Naive thymus-derived CD4-positive, alpha-beta T cell (primary cell): ENCODE results near the gene NEDD4L. TPM values are rescaled to one million over a fixed set of nuclear protein-coding genes. Genes with fewer than 3 reads are reported as not detected.

Experiments
- ATAC-seq: fragments of 150-1000 bp; cut with Tn5 transposase; 2 replicates; pipeline ENCODE4 v1.10.0; 2021; ENCODE audit warnings: mild to moderate bottlenecking, moderate library complexity
- CTCF ChIA-PET: fragments of 350-600 bp; sonication (Branson Sonifier 250); formaldehyde crosslinking; loops from one replicate; lab custom pipeline; 2021; ENCODE audit warnings: antibody characterized with exemption; lab: Charles Lee
- POLR2A ChIA-PET: fragments of 350-600 bp; sonication (Branson Sonifier 250); formaldehyde crosslinking; loops from one replicate; lab custom pipeline; 2021; ENCODE audit warnings: antibody characterized with exemption, inconsistent platforms; lab: Charles Lee
- DNase-seq, 9 donors: peaks; one replicate each; pipeline versions ENCODE4 v3.0.0 to v3.0.0-alpha.2; 2020 to 2022; ENCODE audit warnings: mixed read lengths in 1 of 9
- H3K27ac ChIP-seq: one replicate; pipeline ENCODE4 v1.7.0; 2013; ENCODE audit warnings: mild to moderate bottlenecking, low read depth, low read length, moderate library complexity
- H3K27me3 ChIP-seq, 2 donors: one replicate each; pipeline ENCODE4 v1.7.0; 2013; ENCODE audit warnings: low read length in 2 of 2, mild to moderate bottlenecking in 2 of 2, moderate library complexity in 2 of 2; ENCODE audit not compliant: control insufficient read depth in 2 of 2, insufficient read depth in 2 of 2
- H3K36me3 ChIP-seq, 3 experiments: 1 replicate in 2 of 3; 2 replicates in 1 of 3; pipeline ENCODE4 v1.7.0; 2013; ENCODE audit warnings: low read length in 3 of 3, mild to moderate bottlenecking in 3 of 3, moderate library complexity in 1 of 3; ENCODE audit not compliant: insufficient read depth in 3 of 3, control insufficient read depth in 2 of 3
- H3K4me1 ChIP-seq, 2 donors: one replicate each; pipeline ENCODE4 v1.7.0; 2013; ENCODE audit warnings: low read length in 2 of 2, mild to moderate bottlenecking in 2 of 2, moderate library complexity in 1 of 2; ENCODE audit not compliant: control insufficient read depth in 2 of 2, insufficient read depth in 2 of 2
- H3K4me3 ChIP-seq: 2 replicates; pipeline ENCODE4 v1.7.0; 2013; ENCODE audit warnings: mild to moderate bottlenecking, low read length
- H3K9me3 ChIP-seq, 3 experiments: 1 replicate in 2 of 3; 2 replicates in 1 of 3; pipeline ENCODE4 v1.7.0; 2013; ENCODE audit warnings: low read length in 3 of 3; ENCODE audit not compliant: control insufficient read depth in 2 of 3
- H3K27ac Mint-ChIP-seq, 9 donors: one replicate each; pipeline ENCODE4 v1.8.0; 2020 to 2022; ENCODE audit warnings: mixed read lengths in 9 of 9, mild to moderate bottlenecking in 8 of 9, moderate library complexity in 5 of 9, inconsistent platforms in 2 of 9
- H3K27me3 Mint-ChIP-seq, 5 donors: one replicate each; pipeline ENCODE4 v1.8.0; 2021 to 2022; ENCODE audit warnings: mixed read lengths in 5 of 5, mild to moderate bottlenecking in 1 of 5
- H3K36me3 Mint-ChIP-seq, 5 donors: one replicate each; pipeline ENCODE4 v1.8.0; 2020 to 2022; ENCODE audit warnings: mixed read lengths in 5 of 5, mild to moderate bottlenecking in 3 of 5, inconsistent platforms in 1 of 5
- H3K4me1 Mint-ChIP-seq, 7 donors: one replicate each; pipeline ENCODE4 v1.8.0; 2020 to 2022; ENCODE audit warnings: mixed read lengths in 7 of 7, mild to moderate bottlenecking in 3 of 7, inconsistent platforms in 1 of 7
- H3K4me3 Mint-ChIP-seq, 10 donors: one replicate each; pipeline ENCODE4 v1.8.0; 2020 to 2022; ENCODE audit warnings: mild to moderate bottlenecking in 10 of 10, mixed read lengths in 10 of 10, moderate library complexity in 6 of 10, inconsistent platforms in 2 of 10
- H3K9me3 Mint-ChIP-seq, 11 donors: one replicate each; pipeline ENCODE4 v1.8.0; 2020 to 2022; ENCODE audit warnings: mixed read lengths in 11 of 11, mild to moderate bottlenecking in 4 of 11, inconsistent platforms in 1 of 11, moderate library complexity in 1 of 11
- intact Hi-C, 2 donors: fragments of 100-400 bp; cut with micrococcal nuclease; formaldehyde crosslinking; loops; one replicate each; pipeline ENCODE4 v1.15.1; 2023
- polyA plus RNA-seq, 2 donors: library from polyadenylated mRNA; unstranded; fragments of 300-500 nt; fragmentation: Illumina TruSeq; gene quantifications; one replicate each; pipeline ENCODE4 v1.2.3, GENCODE V29; 2021
- total RNA-seq, 6 experiments: library from RNA in 5 of 6; stranded (reverse) in 5 of 6; gene quantifications; 1 replicate in 5 of 6; 2 replicates in 1 of 6; pipeline ENCODE4 v1.2.3 and lab custom pipeline; 2021 to 2026

NEDD4L gene
- total and polyA plus RNA-seq, 7 experiments from 2014 or later, result 1.1 to 10.3 (median 4.2) TPM

GRCh38 chr18:58253318-58253717 is 209.3 kb downstream of the NEDD4L start:
- CTCF ChIA-PET, result no interaction called here
- POLR2A ChIA-PET, result no interaction called here

GRCh38 chr18:58253871-58254270 is 209.8 kb downstream of the NEDD4L start:
- ChIA-PET POLR2A (no interaction called here), CTCF (no interaction called here)
- H3K27me3 ChIP-seq, result no peaks in the 10 kb centered on the region
- H3K4me1 ChIP-seq, result no peaks in the 10 kb centered on the region
- no peaks in the 10 kb centered on the region for H3K36me3 ChIP-seq
- no peaks in the 10 kb centered on the region for H3K4me1 Mint-ChIP-seq
- no peak for ATAC-seq
- intact Hi-C loops, result no loop called here
- peaks cover 0 to 9% (median 0%) of the 10 kb centered on the region in 5 donors for H3K36me3 Mint-ChIP-seq
- no peak overlapping the region for H3K4me3 ChIP-seq
- no peaks in the 10 kb centered on the region for H3K9me3 Mint-ChIP-seq
- H3K27ac ChIP-seq, result no peak overlapping the region
- H3K27ac Mint-ChIP-seq, result no peak overlapping the region
- DNase-seq, result no peak
- H3K9me3 ChIP-seq, result no peaks in the 10 kb centered on the region
- no peak overlapping the region for H3K4me3 Mint-ChIP-seq
- H3K27me3 Mint-ChIP-seq, result no peaks in the 10 kb centered on the region

More at GRCh38 chr18:58253318-58253717, 209.3 kb downstream of the NEDD4L start:
- no peaks in the 10 kb centered on the region for H3K36me3 ChIP-seq
- H3K4me3 Mint-ChIP-seq, result no peak overlapping the region
- DNase-seq, result no peak
- no peaks in the 10 kb centered on the region for H3K9me3 Mint-ChIP-seq
- no peak overlapping the region for H3K27ac ChIP-seq
- H3K27ac Mint-ChIP-seq, result no peak overlapping the region
- H3K9me3 ChIP-seq, result no peaks in the 10 kb centered on the region
- no peaks in the 10 kb centered on the region for H3K4me1 Mint-ChIP-seq
- H3K36me3 Mint-ChIP-seq, result peaks cover 0 to 9% (median 0%) of the 10 kb centered on the region in 5 donors
- H3K27me3 ChIP-seq, result no peaks in the 10 kb centered on the region
- no peak for ATAC-seq
- intact Hi-C loops, result no loop called here
- H3K27me3 Mint-ChIP-seq, result no peaks in the 10 kb centered on the region
- H3K4me1 ChIP-seq, result no peaks in the 10 kb centered on the region
- no peak overlapping the region for H3K4me3 ChIP-seq

- ChIA-PET CTCF (interaction anchor here (0.6 kb wide), 1 partner anchor 18 kb away, joined by 6 read pairs; no protein-coding TSS in a partner anchor), POLR2A (no interaction called here)
- Histone ChIP-seq H3K36me3 (no peaks in the 10 kb centered on the region), H3K27me3 (no peaks in the 10 kb centered on the region), H3K9me3 (no peaks in the 10 kb centered on the region), H3K4me3 (no peak overlapping the region), H3K27ac (no peak overlapping the region), H3K4me1 (no peaks in the 10 kb centered on the region)
- intact Hi-C loops, result no loop called here
- H3K9me3 Mint-ChIP-seq, result no peaks in the 10 kb centered on the region
- peaks cover 0 to 9% (median 0%) of the 10 kb centered on the region in 5 donors for H3K36me3 Mint-ChIP-seq
- H3K4me1 Mint-ChIP-seq, result no peaks in the 10 kb centered on the region
- H3K27me3 Mint-ChIP-seq, result no peaks in the 10 kb centered on the region
- ATAC-seq, result no peak
- no peak for DNase-seq
- no peak overlapping the region for H3K4me3 Mint-ChIP-seq
- no peak overlapping the region for H3K27ac Mint-ChIP-seq
Observed at GRCh38 chr18:58254873-58255511, 211.0 kb downstream of the NEDD4L start.

- ChIA-PET CTCF (no interaction called here), POLR2A (no interaction called here)
- no peak overlapping the region for H3K4me3 Mint-ChIP-seq
- Histone ChIP-seq H3K36me3 (no peaks in the 10 kb centered on the region), H3K4me1 (no peaks in the 10 kb centered on the region), H3K4me3 (no peak overlapping the region), H3K9me3 (no peaks in the 10 kb centered on the region), H3K27ac (no peak overlapping the region), H3K27me3 (no peaks in the 10 kb centered on the region)
- H3K4me1 Mint-ChIP-seq, result no peaks in the 10 kb centered on the region
- no peak overlapping the region for H3K27ac Mint-ChIP-seq
- no peak for DNase-seq
- H3K9me3 Mint-ChIP-seq, result no peaks in the 10 kb centered on the region
- intact Hi-C loops, result no loop called here
- ATAC-seq, result no peak
- H3K27me3 Mint-ChIP-seq, result no peaks in the 10 kb centered on the region
- peaks cover 0 to 9% (median 0%) of the 10 kb centered on the region in 5 donors for H3K36me3 Mint-ChIP-seq
Observed at GRCh38 chr18:58255701-58256311, 211.8 kb downstream of the NEDD4L start.

GRCh38 chr18:58256316-58257080 is 212.5 kb downstream of the NEDD4L start:
- Mint-ChIP-seq H3K4me1 (no peaks in the 10 kb centered on the region), H3K27ac (no peak overlapping the region), H3K27me3 (no peaks in the 10 kb centered on the region), H3K4me3 (no peak overlapping the region), H3K36me3 (peaks cover 0 to 9% (median 0%) of the 10 kb centered on the region in 5 donors), H3K9me3 (no peaks in the 10 kb centered on the region)
- no peaks in the 10 kb centered on the region for H3K9me3 ChIP-seq
- DNase-seq (no peak), ATAC-seq (no peak)
- no peak overlapping the region for H3K4me3 ChIP-seq
- intact Hi-C loops, result no loop called here
- no peaks in the 10 kb centered on the region for H3K27me3 ChIP-seq
- no peaks in the 10 kb centered on the region for H3K36me3 ChIP-seq
- POLR2A ChIA-PET, result no interaction called here
- H3K4me1 ChIP-seq, result no peaks in the 10 kb centered on the region
- CTCF ChIA-PET, result no interaction called here
- no peak overlapping the region for H3K27ac ChIP-seq

GRCh38 chr18:58257461-58257860 is 213.4 kb downstream of the NEDD4L start:
- POLR2A ChIA-PET, result no interaction called here
- Mint-ChIP-seq H3K27me3 (no peaks in the 10 kb centered on the region), H3K4me1 (no peaks in the 10 kb centered on the region), H3K27ac (no peak overlapping the region), H3K9me3 (no peaks in the 10 kb centered on the region), H3K4me3 (no peak overlapping the region), H3K36me3 (peaks cover 0 to 9% (median 0%) of the 10 kb centered on the region in 5 donors)
- H3K36me3 ChIP-seq, result no peaks in the 10 kb centered on the region
- ATAC-seq, result no peak
- H3K27me3 ChIP-seq, result no peaks in the 10 kb centered on the region
- intact Hi-C loops, result no loop called here
- CTCF ChIA-PET, result no interaction called here
- H3K4me1 ChIP-seq, result no peaks in the 10 kb centered on the region
- H3K4me3 ChIP-seq, result no peak overlapping the region
- no peak for DNase-seq
- no peak overlapping the region for H3K27ac ChIP-seq
- no peaks in the 10 kb centered on the region for H3K9me3 ChIP-seq
